ENCODE measurements around the gene UGT1A9.
"Not testable (repeated sequence)": the region's sequence is repeated elsewhere in the genome, so short reads cannot be mapped to it uniquely, and the experiment has no call there.

The UGT1A9 gene

GRCh38 chr2:233711312-233712008 lies 39.8 kb downstream of the UGT1A9 start:
- DNase-seq (ENCODE audit: low spot score), result peak; percentile 28

GRCh38 chr2:233712611-233713261 lies 41.0 kb downstream of the UGT1A9 start, which contains the start of gene UGT1A5:
UGT1A5 (plus strand) TSS chr2:233712907; CDS start chr2:233712992, 85 bp downstream.
- DNase-seq (ENCODE audit: low spot score), result no peak

- no peak for DNase-seq (ENCODE audit: low spot score)
These were observed 41.5 kb downstream of the UGT1A9 start for GRCh38 chr2:233713262-233713615.

- DNase-seq (ENCODE audit: low spot score), result no peak
These were observed 42.4 kb downstream of the UGT1A9 start for GRCh38 chr2:233714121-233714520.

DNA sequence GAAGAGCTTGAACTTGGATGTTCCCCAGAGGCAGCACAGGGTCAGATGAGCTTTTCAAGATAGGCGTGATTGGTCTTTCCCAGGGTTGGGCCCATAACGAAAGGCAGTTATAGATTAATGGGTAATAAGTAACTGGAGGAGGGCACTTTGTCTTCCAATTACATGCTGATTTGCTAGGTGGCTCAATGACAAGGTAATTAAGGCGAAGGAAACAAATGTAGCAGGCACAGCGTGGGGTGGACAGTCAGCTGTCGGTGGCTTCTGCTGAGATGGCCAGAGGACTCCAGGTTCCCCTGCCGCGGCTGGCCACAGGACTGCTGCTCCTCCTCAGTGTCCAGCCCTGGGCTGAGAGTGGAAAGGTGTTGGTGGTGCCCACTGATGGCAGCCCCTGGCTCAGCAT lies 46.9 kb downstream of the UGT1A9 start, which contains the start of gene UGT1A4:
UGT1A4 (plus strand) TSS at position 185 of the 400 bp plus-strand sequence; CDS start at position 270, 85 bp downstream.
- no peak for DNase-seq (ENCODE audit: low spot score)

DNA sequence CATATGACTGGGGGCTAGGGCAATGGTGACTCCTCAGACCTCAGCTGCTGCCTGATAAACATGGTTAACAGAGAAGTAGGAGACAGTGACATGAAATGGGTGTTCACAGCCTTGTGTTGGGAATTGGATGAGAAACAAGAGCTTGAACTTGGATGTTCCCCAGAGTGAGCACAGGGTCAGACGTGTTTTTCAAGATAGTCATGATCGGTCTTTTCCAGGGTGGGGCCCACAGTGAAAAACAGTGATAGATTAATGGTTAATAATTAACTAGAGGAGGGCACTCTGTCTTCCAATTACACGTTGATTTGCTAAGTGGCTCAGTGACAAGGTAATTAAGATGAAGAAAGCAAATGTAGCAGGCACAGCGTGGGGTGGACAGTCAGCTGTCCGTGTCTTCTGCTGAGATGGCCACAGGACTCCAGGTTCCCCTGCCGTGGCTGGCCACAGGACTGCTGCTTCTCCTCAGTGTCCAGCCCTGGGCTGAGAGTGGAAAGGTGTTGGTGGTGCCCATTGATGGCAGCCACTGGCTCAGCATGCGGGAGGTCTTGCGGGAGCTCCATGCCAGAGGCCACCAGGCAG lies 57.1 kb downstream of the UGT1A9 start, which contains the start of gene UGT1A3:
UGT1A3 (plus strand) TSS at position 320 of the 579 bp plus-strand sequence; CDS start at position 405, 85 bp downstream.
- no peak for DNase-seq (ENCODE audit: low spot score)

GRCh38 chr2:233736868-233737653 lies 65.4 kb downstream of the UGT1A9 start:
- not testable (repeated sequence) for DNase-seq (ENCODE audit: low spot score)

- no peak for DNase-seq (ENCODE audit: low spot score)
These were observed 69.2 kb downstream of the UGT1A9 start for GRCh38 chr2:233740870-233741269.

- DNase-seq (ENCODE audit: low spot score), result no peak
These were observed 72.0 kb downstream of the UGT1A9 start for GRCh38 chr2:233743464-233744259.

DNA sequence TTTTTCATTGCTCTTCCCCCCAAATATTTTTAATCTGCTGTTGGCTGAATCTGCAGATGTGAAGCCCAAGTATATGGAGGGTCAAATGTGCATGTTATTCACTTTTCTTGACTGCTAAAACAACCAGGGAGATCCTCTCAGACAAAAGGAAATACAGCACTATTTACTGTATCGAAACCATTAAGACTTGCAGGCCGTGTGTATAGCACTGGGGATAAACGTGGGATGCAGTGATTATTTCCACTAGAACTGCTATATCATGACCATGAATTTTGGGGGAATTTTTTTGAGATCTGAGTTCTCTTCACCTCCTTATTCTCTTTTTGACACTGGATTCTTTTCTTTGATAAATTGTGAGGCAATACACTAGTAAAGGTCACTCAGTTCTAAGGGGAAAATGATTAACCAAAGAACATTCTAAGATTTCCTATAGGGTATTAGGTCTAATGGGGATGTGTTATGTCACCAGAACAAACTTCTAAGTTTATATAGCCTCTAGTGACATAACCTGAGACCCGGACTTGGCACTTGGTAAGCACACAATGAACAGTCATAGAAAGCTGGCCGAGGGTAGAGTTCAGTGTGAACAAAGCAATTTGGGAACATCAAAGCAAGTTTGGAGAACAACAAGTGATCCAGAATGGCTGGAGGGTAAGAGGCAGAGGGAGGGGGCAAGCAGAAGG lies 73.5 kb downstream of the UGT1A9 start:
- DNase-seq (ENCODE audit: low spot score), result no peak

GRCh38 chr2:233745838-233746237 lies 74.1 kb downstream of the UGT1A9 start:
- not testable (repeated sequence) for DNase-seq (ENCODE audit: low spot score)

- DNase-seq (ENCODE audit: low spot score), result no peak
These were observed 75.0 kb downstream of the UGT1A9 start for GRCh38 chr2:233746475-233747282.

GRCh38 chr2:233747283-233747544 lies 75.5 kb downstream of the UGT1A9 start:
- no peak for DNase-seq (ENCODE audit: low spot score)

GRCh38 chr2:233750689-233751088 lies 79.0 kb downstream of the UGT1A9 start:
- DNase-seq (ENCODE audit: low spot score), result not testable (repeated sequence)

DNA sequence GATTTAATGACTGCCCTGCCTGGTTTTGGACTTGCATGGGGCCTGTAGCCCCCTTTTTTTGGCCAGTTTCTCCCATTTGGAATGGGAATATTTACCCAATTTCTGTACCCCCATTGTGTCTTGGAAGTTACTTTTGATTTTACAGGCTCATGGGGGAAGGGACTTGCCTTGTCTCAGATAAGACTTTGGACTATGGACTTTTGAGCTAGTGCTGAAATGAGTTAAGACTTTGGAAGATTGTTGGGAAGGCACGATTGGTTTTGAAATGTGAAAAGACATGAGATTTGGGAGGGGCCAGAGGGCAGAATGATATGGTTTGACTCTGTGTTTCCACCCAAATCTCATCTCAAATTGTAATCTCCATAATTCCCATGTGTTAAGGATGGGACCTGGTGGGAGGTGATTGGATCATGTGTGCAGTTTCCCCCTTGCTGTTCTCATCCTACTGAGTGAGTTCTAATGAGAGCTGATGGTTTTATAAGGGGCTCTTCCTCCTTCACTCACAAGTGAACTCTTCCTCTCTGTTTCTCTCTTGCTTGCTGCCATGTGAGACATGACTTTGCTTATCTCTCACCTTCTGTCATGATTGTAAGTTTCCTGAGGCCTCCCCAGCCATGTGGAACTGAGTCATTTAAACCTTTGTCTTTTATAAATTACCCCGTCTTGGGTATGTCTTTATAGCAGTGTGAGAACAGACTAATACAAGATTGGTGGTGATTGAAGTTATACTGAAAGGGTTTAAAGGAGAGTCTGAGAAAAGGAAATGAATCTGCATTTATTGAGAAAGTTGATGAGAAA lies 79.7 kb downstream of the UGT1A9 start:
- not testable (repeated sequence) for DNase-seq (ENCODE audit: low spot score)

DNA sequence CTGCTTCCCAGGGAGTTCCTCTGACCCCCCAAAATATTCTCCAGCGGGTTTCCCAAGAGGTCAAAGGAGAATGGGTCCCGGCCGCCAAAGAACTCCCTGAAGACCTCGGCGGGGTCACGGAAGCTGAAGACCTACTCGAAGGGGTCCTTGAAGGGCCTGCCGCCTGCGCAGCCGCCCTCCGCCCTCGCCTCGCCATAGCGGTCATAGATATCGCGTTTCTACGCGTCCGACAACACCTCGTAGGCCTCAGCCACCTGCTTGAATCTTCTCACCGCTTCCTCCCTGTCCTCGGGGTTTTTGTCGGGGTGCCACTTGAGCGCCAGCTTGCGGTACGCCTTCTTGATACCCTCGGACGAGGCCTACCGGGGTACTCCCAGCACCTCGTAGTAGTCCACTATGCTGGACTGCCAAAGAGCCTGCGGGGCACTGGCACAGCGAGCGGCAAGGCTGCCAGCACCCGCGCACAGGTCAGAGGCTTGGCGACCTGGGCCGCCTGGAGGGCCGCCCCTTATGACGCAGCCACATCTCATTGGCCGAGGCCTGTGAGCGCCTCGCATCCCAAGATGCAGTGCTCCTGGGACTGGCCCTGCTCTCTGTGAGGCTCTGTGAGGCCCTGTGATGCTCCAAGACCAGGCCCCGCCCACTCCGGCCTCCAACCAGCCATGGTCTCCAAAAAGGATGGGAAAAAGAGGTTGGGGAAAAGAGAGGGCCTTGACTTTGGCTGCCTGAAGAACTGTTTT lies 83.3 kb downstream of the UGT1A9 start:
- DNase-seq (ENCODE audit: low spot score), result no peak

GRCh38 chr2:233756429-233757081 lies 84.9 kb downstream of the UGT1A9 start:
- DNase-seq (ENCODE audit: low spot score), result no peak

DNA sequence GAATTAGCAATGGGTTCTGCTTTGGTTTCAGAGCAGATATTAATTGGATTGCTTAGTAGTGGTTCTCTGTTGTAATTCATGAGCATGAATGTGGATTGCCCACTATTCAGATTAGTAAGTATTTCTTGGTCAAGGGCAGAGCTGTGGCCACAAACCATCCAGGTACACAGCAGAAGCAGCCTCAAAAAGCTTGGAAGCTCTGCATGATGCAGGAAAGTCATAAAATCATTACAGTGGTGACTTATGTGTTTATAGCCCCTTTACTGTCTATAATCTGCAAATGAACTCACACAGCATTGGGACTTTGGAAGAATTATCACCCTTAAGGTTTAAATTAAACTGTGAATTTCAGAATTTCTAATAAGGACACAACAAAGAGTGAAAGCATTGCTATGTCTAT lies 86.4 kb downstream of the UGT1A9 start:
- no peak for DNase-seq (ENCODE audit: low spot score)

Measured in putamen (tissue), 1 donor.